HTR-8/SVneo (cell line): ENCODE measurements around the gene JAKMIP2.
"Not testable (repeated sequence)": the region's sequence is repeated elsewhere in the genome, so short reads cannot be mapped to it uniquely, and the experiment has no call there.

Source experiments
- DNase-seq: peaks from one replicate; pipeline ENCODE4 v3.0.0; 2011; ENCODE audit warnings: low spot score, mixed read lengths; ENCODE audit not compliant: insufficient read length
- FAIRE-seq: peaks from 2 replicates; lab custom pipeline; 2011; peaks lifted over from hg19 to GRCh38; lab: Jason Lieb, UNC

Gene JAKMIP2

DNA sequence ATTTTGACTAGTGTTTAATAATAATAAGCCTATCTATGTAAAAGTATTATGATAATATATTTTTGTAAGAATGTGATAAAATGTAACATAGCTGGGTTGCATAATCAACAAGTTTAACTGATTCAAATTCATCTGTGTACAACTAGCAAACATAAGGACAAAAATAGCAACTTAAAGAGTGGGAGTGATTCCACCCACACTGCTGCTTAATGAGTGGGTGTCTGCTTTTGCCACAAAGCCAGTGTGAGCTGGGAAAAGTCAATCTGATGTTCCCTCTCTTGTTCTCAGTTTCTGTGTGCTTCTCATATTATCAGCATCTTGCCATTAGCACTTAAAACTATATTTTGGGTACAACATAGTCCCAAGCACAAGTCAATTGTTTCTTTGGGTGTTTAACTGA lies 161.5 kb downstream of the JAKMIP2 start:
- FAIRE-seq = no peak
- no peak for DNase-seq

DNA sequence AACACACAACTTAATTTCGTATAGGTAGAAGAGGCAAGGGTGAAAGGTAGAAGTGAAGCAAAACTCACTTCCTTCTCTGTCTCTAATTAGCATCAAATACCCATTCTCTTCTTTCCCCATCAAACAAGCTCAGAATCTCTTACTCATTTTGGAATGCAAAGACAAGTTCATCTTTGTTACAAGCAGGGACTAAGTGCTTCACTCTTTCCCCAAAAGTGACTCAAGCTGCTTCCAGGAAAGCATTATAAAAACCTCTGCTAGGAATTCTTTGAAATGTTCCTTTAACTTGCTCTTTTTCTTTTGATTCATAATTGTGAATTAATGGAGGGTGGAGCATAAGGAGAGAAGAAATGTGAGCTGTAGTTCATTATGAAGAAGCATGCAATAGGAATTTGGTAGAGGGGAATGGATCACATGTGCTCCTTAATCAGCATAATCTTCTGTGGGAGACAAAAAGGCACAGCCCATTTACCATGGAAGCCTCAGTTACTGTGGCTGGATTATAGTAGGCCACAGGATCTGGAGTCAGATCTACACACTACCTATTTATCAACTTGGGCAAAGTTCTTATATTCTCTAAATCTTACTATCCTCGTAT lies 163.1 kb downstream of the JAKMIP2 start:
- FAIRE-seq = no peak

DNA sequence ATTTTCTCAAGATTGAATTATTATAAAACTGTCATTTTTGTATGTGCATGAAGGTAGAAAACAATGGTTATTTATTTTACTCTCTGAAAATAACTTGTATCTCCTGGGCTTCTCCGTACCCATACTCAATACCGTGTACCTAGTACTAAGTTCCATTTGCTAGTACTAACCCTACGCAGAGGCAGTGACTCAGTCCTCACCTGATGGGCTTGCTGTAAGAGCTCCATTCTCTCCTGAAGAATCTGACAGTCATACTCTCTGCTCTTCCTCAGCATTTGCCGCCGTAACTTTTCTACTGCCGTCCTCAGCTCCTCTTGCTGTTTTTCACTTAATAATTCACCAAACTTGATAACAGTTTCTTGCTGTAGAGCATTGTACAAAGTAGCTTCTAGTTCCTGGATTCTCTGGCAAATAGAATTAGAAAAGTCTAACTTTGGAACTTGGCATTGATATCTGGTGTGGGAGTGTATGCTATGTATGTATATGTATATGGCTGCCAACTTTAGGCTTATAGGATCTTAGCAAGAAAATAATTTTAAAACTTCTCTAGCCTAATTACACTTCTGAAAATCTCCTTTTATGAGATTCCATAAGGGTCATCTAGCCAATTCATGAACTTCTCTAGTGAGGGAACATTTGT lies 164.7 kb downstream of the JAKMIP2 start:
- FAIRE-seq (no peak), DNase-seq (no peak)

More for the DNA sequence above, 163.1 kb downstream of the JAKMIP2 start:
- DNase-seq = no peak

DNA sequence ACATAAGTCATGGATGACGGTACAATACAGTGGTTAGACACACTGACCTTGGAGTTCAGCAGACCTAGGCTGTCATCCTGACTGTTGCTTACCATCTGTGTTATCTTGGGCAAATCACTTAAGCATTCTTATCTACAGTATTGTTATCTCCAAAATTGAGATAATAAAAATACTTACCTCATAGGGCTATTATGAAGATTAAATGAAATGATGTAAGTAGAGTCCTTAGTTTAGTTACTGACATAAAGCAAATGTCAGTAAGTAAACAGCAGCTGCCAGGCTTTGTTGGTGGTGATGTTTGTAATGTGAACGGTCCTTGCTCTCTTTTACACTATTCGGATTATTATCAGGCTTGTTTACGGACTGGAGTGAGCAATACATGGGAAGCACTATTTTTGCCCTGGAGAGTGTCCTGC lies 165.3 kb downstream of the JAKMIP2 start:
- no peak for FAIRE-seq
- no peak for DNase-seq

DNA sequence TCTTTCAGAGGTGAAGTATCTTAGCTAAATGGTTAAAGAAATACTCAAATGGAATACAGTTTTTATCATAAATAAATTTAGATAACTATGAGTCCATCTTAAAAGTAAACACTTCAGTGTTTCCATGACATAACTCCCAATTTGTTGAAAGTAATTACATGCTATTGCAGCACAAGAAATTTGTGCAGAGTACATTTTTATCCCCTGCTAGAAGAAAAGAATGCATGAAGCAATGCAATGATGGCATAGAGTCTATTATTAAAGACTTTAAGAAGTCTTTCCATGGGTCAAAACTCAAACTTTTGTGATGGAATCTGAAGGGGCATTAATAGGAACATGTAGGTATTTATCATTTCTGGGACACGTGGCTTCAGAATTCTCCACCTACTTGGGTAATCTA lies 166.1 kb downstream of the JAKMIP2 start:
- DNase-seq (no peak), FAIRE-seq (no peak)

DNA sequence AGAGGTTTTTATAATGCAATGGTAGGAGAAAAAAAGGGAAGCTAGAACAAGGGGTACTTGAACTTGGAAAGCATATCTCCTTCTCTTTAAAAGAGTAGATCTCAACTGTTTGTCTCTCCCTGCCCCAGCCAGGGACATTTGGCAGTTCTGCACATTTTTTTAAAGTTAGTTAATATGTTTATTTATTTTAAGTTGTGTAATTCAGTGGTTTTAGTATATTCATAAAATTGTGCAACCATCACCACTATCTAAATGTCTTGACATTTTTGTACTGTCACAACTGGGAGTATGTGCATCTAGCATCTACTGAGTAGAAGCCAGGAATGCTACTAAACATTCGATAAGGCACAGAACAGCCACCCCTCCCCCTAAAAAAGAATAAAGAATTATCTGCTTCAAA lies 169.2 kb downstream of the JAKMIP2 start:
- DNase-seq = no peak
- no peak for FAIRE-seq

DNA sequence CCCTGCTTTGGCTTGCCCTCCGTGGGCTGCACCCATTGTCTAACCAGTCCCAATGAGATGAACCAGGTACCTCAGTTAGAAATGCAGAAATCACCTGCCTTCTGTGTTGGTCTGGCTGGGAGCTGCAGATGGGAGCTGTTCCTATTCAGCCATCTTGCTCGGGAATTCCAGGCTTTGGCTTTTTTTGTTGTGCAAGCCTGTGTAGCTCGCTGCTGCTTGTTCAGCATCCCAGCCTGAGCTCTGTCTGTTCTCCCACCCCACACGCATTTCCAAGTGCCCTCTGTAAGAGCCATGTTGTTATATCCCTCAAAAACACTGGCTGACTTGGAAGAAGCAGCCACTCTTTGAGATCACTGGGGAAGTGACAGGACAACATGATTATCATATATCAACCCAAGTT lies 171.0 kb downstream of the JAKMIP2 start:
- DNase-seq (no peak), FAIRE-seq (no peak)

DNA sequence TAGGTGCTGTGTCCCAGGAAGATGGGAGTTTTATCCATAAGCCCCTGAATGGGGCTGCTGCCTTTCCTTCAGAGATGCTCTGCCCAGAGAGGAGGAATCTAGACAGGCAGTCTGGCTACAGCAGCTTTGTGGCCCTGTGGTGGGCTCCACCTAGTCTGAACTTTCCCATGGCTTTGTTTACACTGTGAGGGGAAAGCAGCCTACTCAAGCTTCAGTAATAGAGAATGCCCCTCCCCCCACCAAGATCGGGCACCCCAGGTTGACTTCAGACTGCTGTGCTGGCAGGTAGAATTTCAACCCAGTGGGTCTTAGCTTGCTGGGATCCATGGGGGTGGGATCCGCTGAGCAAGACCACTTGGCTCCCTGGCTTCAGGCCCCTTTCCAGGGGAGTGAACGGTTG lies 171.7 kb downstream of the JAKMIP2 start:
- DNase-seq = no peak
- FAIRE-seq = no peak

DNA sequence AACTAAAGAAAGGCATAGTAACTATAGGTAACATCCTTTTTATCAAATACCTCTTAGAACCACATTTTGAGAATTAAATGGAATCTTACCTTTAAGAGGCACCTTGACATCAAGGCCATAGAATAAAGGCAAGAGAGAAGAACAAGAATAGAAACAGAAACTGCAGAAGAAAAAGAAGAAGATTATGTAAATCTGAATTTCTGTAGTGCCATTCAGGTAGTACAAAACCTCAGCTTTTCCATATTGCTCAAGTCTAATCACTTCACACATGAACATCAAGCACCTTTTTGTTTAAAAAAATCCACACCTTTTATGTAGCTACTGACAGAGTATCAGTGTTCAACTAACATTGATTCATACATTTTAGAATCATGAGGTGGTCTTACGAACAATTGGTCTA lies 180.9 kb downstream of the JAKMIP2 start:
- no peak for FAIRE-seq
- no peak for DNase-seq

DNA sequence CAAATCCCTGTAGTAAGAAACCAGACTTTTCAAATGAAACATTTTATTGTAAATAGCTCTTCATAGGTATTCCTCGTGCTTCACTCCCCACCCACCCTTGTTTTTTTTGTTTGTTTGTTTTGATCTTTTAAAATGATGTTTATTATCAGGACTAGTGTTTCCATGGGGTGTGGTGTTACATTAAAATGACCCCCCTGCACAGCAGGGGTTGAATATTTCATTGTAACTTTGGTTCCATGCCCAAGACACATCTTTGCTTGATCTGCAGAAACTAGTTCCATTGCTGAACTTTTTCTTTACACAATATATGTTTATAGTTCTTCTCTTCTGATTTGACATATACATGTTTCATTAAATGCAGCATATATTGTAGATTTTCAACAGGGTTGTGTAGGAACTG lies 191.4 kb downstream of the JAKMIP2 start:
- no peak for FAIRE-seq
- DNase-seq = no peak

DNA sequence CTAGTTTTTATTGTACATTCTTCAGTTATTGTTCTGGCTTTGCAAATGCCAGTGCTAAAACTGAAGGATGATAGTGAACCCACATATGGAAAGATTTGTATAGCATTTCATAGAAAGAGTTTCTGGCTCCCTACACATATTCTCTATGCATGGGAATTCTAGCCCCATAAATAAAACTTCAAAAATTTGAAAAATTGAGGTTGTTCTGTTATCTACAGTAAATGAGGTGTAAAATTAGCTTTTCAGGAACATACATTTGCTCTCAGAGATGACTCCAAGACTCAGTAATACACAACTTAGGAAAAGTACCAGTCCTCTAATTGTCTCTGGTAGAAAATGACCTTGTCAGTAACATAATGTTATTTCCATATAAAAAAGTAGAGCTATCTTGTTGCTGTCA lies 192.4 kb downstream of the JAKMIP2 start:
- DNase-seq (no peak), FAIRE-seq (no peak)

DNA sequence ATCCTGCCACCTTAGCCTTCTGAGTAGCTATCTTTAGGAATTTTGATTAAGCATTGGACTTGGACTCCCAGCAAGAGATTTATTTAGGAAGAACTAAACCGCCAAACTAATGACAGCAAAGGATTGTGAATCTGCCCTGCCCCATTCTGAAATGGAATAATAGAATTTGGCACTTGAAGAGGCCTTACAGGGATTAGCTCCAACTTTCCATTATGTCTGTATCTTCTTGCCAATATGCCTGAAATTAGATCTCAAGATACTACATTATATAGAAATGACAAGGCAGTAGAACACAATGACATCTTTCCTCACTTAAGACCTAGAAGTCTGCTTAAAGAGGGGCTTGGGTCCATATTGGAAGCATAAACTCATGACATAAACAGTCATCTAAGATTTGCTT lies 195.7 kb downstream of the JAKMIP2 start:
- FAIRE-seq = no peak
- DNase-seq = no peak

DNA sequence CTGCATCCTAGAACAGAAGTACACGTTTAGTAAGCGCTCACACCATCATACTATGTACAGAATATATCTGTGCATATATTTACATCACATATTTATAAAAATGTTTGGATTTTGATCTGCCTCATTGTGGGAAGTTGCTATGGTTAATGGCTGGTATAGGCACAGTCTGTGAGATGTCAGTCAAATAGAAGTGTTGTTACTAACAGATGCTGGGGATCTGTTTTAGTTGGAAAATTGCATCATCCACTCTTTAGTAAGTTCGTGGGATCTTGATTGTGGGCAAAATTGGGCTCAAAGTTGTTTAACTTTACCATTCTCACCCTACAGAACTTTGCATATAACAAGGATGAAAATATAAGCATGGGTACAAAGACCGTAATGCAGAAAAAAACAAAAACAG lies 196.3 kb downstream of the JAKMIP2 start:
- no peak for DNase-seq
- FAIRE-seq = no peak

DNA sequence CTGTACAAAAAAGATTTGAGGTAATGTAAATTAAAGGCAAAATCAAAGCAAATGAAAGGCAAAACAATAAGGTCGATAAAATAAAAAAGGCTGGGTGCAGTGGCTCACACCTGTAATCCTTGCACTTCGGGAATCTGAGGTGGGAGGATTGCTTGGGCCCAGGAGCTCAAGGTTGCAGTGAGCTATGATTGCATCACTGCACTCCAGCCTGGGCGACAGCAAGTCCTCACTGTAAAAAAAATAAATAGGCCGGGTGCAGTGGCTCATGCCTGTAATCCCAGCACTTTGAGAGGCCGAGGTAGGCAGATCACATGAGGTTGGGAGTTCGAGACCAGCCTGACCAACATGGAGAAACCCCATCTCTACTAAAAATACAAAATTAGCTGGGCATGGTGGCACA lies 200.3 kb downstream of the JAKMIP2 start:
- not testable (repeated sequence) for FAIRE-seq

DNA sequence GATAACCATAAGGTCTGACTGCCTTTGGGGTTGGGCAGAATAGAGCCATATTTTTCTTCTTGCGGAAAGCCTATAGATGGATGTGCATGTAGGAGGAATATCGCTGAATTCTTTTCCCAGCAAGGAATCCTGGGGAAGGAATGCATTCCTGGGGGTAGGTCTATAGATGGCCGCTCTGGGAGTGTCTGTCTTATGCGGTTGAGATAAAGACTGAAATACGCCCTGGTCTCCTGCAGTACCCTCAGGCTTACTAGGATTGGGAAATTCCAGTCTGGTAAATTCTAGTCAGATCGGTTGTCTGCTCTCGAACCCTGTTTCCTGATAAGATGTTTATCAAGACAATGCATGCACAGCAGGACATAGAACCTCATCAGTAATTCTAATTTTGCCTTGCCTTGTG lies 202.1 kb downstream of the JAKMIP2 start:
- FAIRE-seq, DNase-seq: not testable (repeated sequence)

More for the DNA sequence above, 200.3 kb downstream of the JAKMIP2 start:
- DNase-seq = not testable (repeated sequence)

DNA sequence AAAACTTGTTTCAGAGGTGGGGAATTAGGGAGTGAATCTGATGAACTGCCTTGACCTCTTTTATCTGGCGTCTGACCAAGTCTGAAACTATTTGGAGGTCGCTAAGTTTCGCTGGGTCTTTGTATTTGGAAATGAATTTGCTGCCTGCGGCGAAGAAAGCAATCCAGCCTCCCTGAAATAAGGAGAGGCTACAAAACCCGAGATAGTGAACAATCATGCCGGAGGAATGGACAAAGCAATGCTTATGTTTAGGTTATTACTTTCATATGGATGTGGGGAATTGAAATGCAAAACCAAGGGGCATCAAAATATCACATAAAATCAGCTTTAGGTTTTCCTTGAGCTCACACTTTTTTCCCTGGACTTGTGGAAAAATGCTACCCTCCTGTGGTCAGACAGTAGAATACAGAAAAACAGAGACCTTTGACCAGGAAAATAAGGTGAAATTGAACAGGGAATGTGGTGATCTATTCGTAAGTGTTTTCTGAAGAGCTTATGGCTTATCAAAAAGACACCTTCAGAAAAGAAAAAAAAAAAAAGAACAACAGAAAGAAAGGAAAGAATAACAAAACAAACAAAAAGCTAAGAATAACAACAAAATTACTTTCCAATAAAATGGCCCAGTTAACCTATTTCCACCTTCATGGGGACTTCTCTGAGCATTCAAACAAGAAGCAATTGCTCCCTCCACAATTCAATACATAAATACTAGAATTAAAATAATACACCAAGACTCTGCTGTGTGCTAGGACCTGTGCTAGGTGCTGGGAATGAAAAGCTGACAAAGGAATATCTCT lies 204.1 kb downstream of the JAKMIP2 start:
- FAIRE-seq (no peak), DNase-seq (peak; percentile 45)

DNA sequence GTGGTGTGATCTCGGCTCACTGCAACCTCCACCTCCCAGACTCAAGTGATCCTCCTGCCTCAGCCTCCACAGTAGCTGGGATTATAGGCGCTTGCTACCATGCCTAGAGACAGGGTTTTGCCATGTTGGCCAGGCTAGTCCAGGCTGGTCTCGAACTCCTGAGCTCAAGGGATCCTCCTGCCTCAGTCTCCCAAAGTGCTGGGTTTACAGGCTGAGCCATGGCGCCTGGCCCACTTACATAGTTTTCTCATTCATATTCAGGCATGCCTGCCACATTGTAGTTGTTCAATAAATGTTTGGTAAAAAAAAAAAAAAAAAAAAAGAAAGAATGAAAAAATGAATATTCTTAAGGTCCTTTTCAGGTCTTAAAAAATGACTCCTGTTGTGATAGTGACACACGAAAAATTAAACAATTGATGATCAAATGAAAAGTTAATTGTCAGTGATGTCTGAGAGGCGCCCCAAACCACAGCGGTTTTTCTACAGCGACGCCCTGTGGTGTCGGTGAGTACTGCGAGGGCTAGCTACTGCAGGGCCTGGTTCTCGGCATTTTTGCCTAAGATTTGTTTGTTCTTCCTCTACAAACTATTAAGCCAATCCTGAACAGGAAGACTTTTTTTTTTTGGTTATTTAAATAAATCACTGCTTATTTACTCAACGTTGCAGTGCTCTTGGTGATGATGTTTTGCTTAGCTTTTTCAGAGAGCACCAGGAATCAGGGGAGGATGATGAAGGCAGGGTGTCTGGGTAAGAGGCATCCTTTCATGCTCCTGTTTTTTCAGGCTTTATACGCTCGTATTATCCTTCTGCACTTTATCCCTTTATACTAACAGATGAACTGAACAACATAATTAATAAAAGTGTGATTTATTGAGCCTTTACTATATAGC lies 205.6 kb downstream of the JAKMIP2 start:
- no peak for FAIRE-seq
- DNase-seq = peak; percentile 22

DNA sequence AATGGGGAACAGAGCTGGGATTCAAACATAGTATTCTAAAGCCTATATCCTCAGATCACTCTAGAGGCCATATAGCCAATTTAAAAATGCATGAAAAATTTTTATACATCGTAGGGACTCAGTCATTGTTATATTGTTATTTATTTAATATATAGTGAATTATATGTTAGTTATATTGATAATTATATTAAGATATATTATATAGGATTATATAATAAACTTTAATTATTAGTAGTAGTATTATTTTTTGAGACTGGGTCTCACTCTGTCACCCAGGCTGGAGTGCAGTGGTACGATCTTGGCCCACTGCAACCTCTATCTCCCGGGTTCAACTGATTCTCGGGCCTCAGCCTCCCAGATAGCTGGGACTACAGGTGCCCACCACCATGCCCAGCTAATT lies 206.9 kb downstream of the JAKMIP2 start:
- no peak for FAIRE-seq
- DNase-seq = no peak

DNA sequence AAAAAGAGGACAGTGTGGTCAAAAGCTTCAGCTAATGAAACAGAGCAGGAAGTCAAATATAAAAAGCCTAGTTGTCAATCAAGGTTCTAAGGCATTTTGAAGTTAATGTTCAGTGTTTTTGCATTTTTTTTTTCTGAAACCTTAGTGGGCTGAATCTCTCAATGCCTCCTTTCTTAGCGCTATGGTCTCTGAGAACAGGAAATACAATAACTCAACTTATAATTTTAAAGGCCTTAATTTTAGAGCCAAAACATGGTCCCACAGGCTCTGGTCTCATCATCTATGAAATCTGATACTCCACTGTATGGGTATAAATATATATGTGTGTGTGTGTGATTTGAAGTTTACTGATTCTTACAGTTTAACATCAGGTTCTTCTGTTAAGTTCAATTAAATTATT lies 209.3 kb downstream of the JAKMIP2 start:
- FAIRE-seq (no peak), DNase-seq (no peak)

DNA sequence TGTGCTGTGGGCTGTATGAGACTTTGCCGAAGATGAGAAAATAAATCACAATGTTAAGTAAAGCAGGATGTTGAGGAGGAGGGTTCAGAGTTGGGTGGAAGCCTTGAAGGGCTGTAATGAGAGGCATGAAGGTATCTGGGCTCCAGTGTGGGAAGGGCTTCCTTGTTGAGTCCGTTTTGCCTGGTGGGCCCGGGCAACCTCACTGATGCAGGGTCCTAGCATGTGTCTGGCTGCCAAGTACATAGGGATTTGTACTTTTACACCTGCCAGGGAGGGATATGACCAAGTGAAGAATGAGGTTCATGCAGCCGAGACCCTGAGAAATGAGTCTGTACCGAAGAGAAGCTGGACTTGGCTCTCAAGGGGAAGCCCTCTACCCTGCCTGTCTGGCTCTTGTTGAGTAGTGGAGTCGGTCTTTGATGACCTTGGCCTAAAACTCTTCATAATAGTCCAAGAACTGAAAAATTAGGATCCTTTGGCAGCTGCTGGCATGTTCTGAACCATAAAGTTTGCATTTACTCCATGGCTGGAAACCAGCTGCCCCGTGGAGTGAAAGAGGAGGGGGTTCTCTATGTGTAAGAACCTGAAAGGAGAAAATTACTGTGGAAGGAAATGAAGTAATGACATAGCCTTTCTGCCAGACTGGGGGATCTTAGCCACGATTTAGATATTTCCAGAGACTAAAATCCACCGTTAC lies 213.7 kb downstream of the JAKMIP2 start:
- FAIRE-seq = no peak
- no peak for DNase-seq
